Glutamatergic neuron (in vitro differentiated cells): ENCODE measurements around the gene GPR17. TPM values are rescaled to one million over a fixed set of nuclear protein-coding genes. Genes with fewer than 3 reads are reported as not detected.

ENCODE experiments used
- DNase-seq: peaks from one replicate; pipeline ENCODE4 v3.0.0; 2022
- H3K27ac Mint-ChIP-seq: one replicate; pipeline ENCODE4 v1.8.0; 2020; ENCODE audit warnings: mild to moderate bottlenecking, mixed read lengths, inconsistent platforms; ENCODE audit not compliant: unreplicated experiment
- H3K27me3 Mint-ChIP-seq: one replicate; pipeline ENCODE4 v1.8.0; 2020; ENCODE audit warnings: mild to moderate bottlenecking, moderate library complexity, mixed read lengths, inconsistent platforms; ENCODE audit not compliant: unreplicated experiment
- H3K36me3 Mint-ChIP-seq: one replicate; pipeline ENCODE4 v1.8.0; 2020; ENCODE audit warnings: mild to moderate bottlenecking, mixed read lengths, inconsistent platforms; ENCODE audit not compliant: unreplicated experiment
- H3K4me1 Mint-ChIP-seq: one replicate; pipeline ENCODE4 v1.8.0; 2020; ENCODE audit warnings: mild to moderate bottlenecking, low read depth, mixed read lengths, inconsistent platforms; ENCODE audit not compliant: unreplicated experiment
- H3K4me3 Mint-ChIP-seq: one replicate; pipeline ENCODE4 v1.8.0; 2020; ENCODE audit warnings: mild to moderate bottlenecking, mixed read lengths, inconsistent platforms; ENCODE audit not compliant: unreplicated experiment
- H3K9me3 Mint-ChIP-seq: one replicate; pipeline ENCODE4 v1.8.0; 2020; ENCODE audit warnings: mild to moderate bottlenecking, moderate library complexity, mixed read lengths, inconsistent platforms; ENCODE audit not compliant: unreplicated experiment
- CTCF ChIP-seq: fragments of 200-600 bp; sonication (generic); IDR thresholded peaks from one replicate; pipeline ENCODE4 v1.5.0; 2021; ENCODE audit not compliant: partially characterized antibody, unreplicated experiment
- total RNA-seq: library from RNA; stranded (reverse); fragmentation: NEBNext Ultra II Directional; extraction: Animal tissue kit (Norgen Biotek cat#: 25700); gene quantifications from one replicate; pipeline ENCODE4 v1.2.1, GENCODE V29; 2021; ENCODE audit not compliant: unreplicated experiment

GPR17 gene
- total RNA-seq, 1 donor from 2014 or later = not detected

GRCh38 chr2:127671557-127672302 lies 25.8 kb downstream of the GPR17 start:
- DNase-seq = no peak
- TF ChIP-seq CTCF = no peak
- no peak overlapping the region for H3K27ac Mint-ChIP-seq
- peaks cover 6% of the 10 kb centered on the region for H3K4me1 Mint-ChIP-seq
- peaks cover 14% of the 10 kb centered on the region for H3K27me3 Mint-ChIP-seq
- H3K9me3 Mint-ChIP-seq = peaks cover 2% of the 10 kb centered on the region
- H3K36me3 Mint-ChIP-seq = no peaks in the 10 kb centered on the region
- H3K4me3 Mint-ChIP-seq = no peak overlapping the region

- peaks cover 2% of the 10 kb centered on the region for H3K9me3 Mint-ChIP-seq
- no peak for TF ChIP-seq CTCF
- H3K4me1 Mint-ChIP-seq = peaks cover 6% of the 10 kb centered on the region
Observed at GRCh38 chr2:127672341-127673224, 26.6 kb downstream of the GPR17 start.

GRCh38 chr2:127673291-127674069 lies 27.5 kb downstream of the GPR17 start:
- Mint-ChIP-seq H3K27me3 (peaks cover 24% of the 10 kb centered on the region), H3K36me3 (no peaks in the 10 kb centered on the region), H3K9me3 (peaks cover 2% of the 10 kb centered on the region)

More at GRCh38 chr2:127672341-127673224, 26.6 kb downstream of the GPR17 start:
- H3K27ac Mint-ChIP-seq = no peak overlapping the region
- H3K4me3 Mint-ChIP-seq = no peak overlapping the region
- H3K36me3 Mint-ChIP-seq = no peaks in the 10 kb centered on the region
- peaks cover 20% of the 10 kb centered on the region for H3K27me3 Mint-ChIP-seq
- no peak for DNase-seq

More at GRCh38 chr2:127673291-127674069, 27.5 kb downstream of the GPR17 start:
- Mint-ChIP-seq H3K4me3 (no peak overlapping the region), H3K4me1 (peaks cover 6% of the 10 kb centered on the region), H3K27ac (no peak overlapping the region)
- no peak for DNase-seq
- no peak for TF ChIP-seq CTCF
